Measurements from ENCODE around the gene LY6G5C. TPM values are rescaled to one million over a fixed set of nuclear protein-coding genes. Genes with fewer than 3 reads are reported as not detected.

The LY6G5C gene
- total and polyA plus RNA-seq, 9 of the 15 experiments (the other 6 are each of a cell fraction or from before 2014, with no cell fraction given), result 0.10 to 0.67 (median 0.46) TPM; not detected in 4

DNA sequence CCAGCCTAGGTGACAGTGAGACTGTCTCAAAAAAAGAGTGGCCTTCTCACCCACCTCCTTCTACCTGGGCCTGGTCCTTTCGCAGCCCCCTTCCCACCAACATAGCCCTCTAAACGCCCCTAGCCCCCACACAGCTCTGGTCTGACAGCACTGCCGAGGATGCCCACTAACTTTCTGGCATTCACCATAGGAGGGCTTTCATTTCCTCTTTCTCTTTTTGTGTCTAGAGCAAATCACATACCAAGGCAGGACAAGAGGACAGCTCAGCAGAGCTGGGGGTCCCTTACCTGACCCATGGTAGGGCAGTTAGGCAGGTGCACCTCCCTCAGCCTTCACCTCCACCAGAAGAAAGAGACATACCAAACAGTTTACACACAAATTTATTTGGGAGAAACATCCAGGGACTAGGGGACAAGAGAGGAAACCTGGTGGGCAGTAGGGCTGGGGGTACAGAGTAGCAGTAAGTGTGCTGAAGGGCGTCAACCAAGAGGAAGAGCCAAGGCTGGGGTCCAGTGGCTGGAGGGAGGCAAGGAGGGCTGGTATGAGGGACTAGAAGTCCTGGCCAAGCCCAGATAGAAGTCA lies 4.5 kb downstream of the LY6G5C start (continued):
- TF ChIP-seq MCM2 (IDR thresholded peaks at IDR 0.05; ENCODE audit: low read depth) (0 out of 2 replicates have a peak, but pooled peaks have one; percentile 35), POLR2A (conservative IDR thresholded peaks at IDR 0.05) (no peak), ATF6 (CRISPR knock-in tag; IDR thresholded peaks at IDR 0.05) (0 out of 2 replicates have a peak, but pooled peaks have one; percentile 73), TCF3 (CRISPR knock-in tag; IDR thresholded peaks at IDR 0.05) (no peak; the same call in 1 of the 2 replicates)
- TF ChIP-seq, protein P1, sequence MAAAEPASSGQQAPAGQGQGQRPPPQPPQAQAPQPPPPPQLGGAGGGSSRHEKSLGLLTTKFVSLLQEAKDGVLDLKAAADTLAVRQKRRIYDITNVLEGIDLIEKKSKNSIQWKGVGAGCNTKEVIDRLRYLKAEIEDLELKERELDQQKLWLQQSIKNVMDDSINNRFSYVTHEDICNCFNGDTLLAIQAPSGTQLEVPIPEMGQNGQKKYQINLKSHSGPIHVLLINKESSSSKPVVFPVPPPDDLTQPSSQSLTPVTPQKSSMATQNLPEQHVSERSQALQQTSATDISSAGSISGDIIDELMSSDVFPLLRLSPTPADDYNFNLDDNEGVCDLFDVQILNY (CRISPR knock-in tag; IDR thresholded peaks at IDR 0.05), result 0 out of 2 replicates have a peak, but pooled peaks have one; percentile 29

DNA sequence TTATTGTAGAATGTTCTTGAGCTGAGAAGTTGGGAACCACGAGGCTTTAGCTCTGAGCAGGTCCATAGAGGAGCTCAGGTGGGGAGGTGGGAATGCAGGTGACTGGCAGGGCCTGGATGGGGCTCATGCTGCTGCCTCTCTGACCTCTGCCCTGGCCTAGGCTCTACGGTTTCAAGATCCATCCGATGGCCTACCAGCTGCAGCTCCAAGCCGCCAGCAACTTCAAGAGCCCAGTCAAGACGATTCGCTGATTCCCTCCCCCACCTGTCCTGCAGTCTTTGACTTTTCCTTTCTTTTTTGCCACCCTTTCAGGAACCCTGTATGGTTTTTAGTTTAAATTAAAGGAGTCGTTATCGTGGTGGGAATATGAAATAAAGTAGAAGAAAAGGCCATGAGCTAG lies 11.2 kb downstream of the LY6G5C start, which contains the start of gene LY6G5B:
Gene LY6G5B (plus strand): TSS at position 301 of the 400 bp plus-strand sequence. CDS start 975 bp downstream, outside the sequence.
- Histone ChIP-seq H3K27me3 (ENCODE audit: control insufficient read depth in 2 of 2, insufficient read depth in 2 of 2, low read length in 2 of 2) (no peaks in the 10 kb centered on the region), H3K4me1 (replicated peaks in 1 of 2; ENCODE audit: control insufficient read depth in 2 of 2, insufficient read depth in 2 of 2, low read length in 2 of 2) (peaks cover 5 to 11% of the 10 kb centered on the region in 2 experiments; a peak in 3 of 5 replicates), H2AFZ (ENCODE audit: low read depth, low read length) (no peak within 1 kb of the TSS), H3K9ac (ENCODE audit: insufficient read depth in 1 of 2, low read depth in 2 of 2, low read length in 2 of 2) (peak within 1 kb of the TSS in 1 of 2 experiments; percentile 69; a peak in 2 of 4 replicates), H3K4me3 (no peak within 1 kb of the TSS), H3K9me3 (replicated peaks; ENCODE audit: control insufficient read depth, insufficient read depth, low read depth, low read length) (no peaks in the 10 kb centered on the region), H4K20me1 (replicated peaks; ENCODE audit: control insufficient read depth, insufficient read depth, low read length) (0 out of 2 replicates have a peak, but pooled peaks cover 3% of the 10 kb centered on the region), H3K36me3 (ENCODE audit: control insufficient read depth, insufficient read depth, low read length) (peaks cover 71% of the 10 kb centered on the region), H3K79me2 (ENCODE audit: control insufficient read depth, insufficient read depth, low read length) (peaks cover 45% of the 10 kb centered on the region), H3K9me1 (ENCODE audit: control insufficient read depth, insufficient read depth, low read length) (no peaks in the 10 kb centered on the region), H3K27ac (ENCODE audit: extremely low read depth, low read depth, low read length) (no peak within 1 kb of the TSS), H3K4me2 (ENCODE audit: insufficient read depth, low read length) (no peak within 1 kb of the TSS)
- ChIA-PET CTCF (ENCODE audit: low intra/inter-chr PET ratio) (no interaction called here), POLR2A (interaction anchor here (0.6 to 2.6 kb wide), 13 partner anchors 8 to 174 kb away, joined by 3 to 14 read pairs (median 3); partner anchors contain the start of genes ABHD16A, C6orf47, LSM2 and MSH5)
- DNase-seq (ENCODE audit: extremely low read depth in 1 of 4, low spot score in 3 of 4) (no peak), ATAC-seq (no peak), FAIRE-seq (no peak)
- BruUV-seq (replicated peaks), result no TSS peak
- in situ Hi-C loops (cut with MboI) (no loop called here), intact Hi-C loops (cut with micrococcal nuclease) (loop anchor here (10.0 kb wide), 1 partner anchor 505 kb away; the partner anchor contains the start of genes AGPAT1 and RNF5)
- WGBS (ENCODE audit: insufficient coverage, low coverage, missing lambda C conversion rate), result 83% methylated on average over 8 of the region's 8 CpGs
- TF ChIP-seq POLR2AphosphoS2 (IDR thresholded peaks at IDR 0.05; ENCODE audit: low read length) (0 out of 2 replicates have a peak, but pooled peaks have one; percentile 6), FOXM1 (IDR thresholded peaks at IDR 0.05; ENCODE audit: low read depth) (no peak), FOXM1 (CRISPR knock-in tag; IDR thresholded peaks at IDR 0.05; ENCODE audit: low read depth) (0 out of 2 replicates have a peak, but pooled peaks have one; percentile 35), SREBF1 (IDR thresholded peaks at IDR 0.05; ENCODE audit: borderline replicate concordance, low read depth, low read length) (no peak), RBFOX2 (IDR thresholded peaks at IDR 0.05; ENCODE audit: low read depth, low read length) (peak; percentile 46), ZNF384 (IDR thresholded peaks at IDR 0.05; ENCODE audit: low read depth, low read length) (no peak)
